Neural cell (in vitro differentiated cells): ENCODE results near the gene FOXF1. TPM values are rescaled to one million over a fixed set of nuclear protein-coding genes. Genes with fewer than 3 reads are reported as not detected.

Source experiments
- H2AFZ ChIP-seq: fragments of 200-600, 300-800 bp; sonication (generic), shearing (Covaris generic); 2 replicates; pipeline ENCODE4 v1.6.0; 2014; ENCODE audit warnings: low read depth, mild to moderate bottlenecking, antibody characterized with exemption, low read length, moderate library complexity
- H3F3A ChIP-seq: fragments of 200-600 bp; shearing (Covaris generic); 2 replicates; pipeline ENCODE4 v1.6.1; 2016; ENCODE audit warnings: mild to moderate bottlenecking, moderate library complexity, mixed read lengths, antibody characterized with exemption, low read length; ENCODE audit not compliant: insufficient read depth, poor library complexity, severe bottlenecking
- H3K27ac ChIP-seq: fragments of 200-600, 300-800 bp; sonication (generic), shearing (Covaris generic); 2 replicates; pipeline ENCODE4 v1.5.1; 2014; ENCODE audit warnings: mild to moderate bottlenecking, low read length, moderate library complexity
- H3K27me3 ChIP-seq: fragments of 300-800, 200-600 bp; sonication (generic), shearing (Covaris generic); 2 replicates; pipeline ENCODE4 v1.6.0; 2014; ENCODE audit warnings: mild to moderate bottlenecking, low read depth, low read length, moderate library complexity; ENCODE audit not compliant: insufficient read depth
- H3K36me3 ChIP-seq: fragments of 300-800, 200-600 bp; sonication (generic), shearing (Covaris generic); 2 replicates; pipeline ENCODE4 v1.5.1; 2014; ENCODE audit warnings: mild to moderate bottlenecking, antibody characterized with exemption, low read length, moderate library complexity; ENCODE audit not compliant: insufficient read depth
- H3K4me2 ChIP-seq: fragments of 300-800, 200-600 bp; sonication (generic), shearing (Covaris generic); 2 replicates; pipeline ENCODE4 v1.6.0; 2014; ENCODE audit warnings: mild to moderate bottlenecking, low read length
- H3K4me3 ChIP-seq: fragments of 300-800, 200-600 bp; sonication (generic), shearing (Covaris generic); 2 replicates; pipeline ENCODE4 v1.5.1; 2014; ENCODE audit warnings: mild to moderate bottlenecking, low read length, moderate library complexity
- H3K79me2 ChIP-seq: fragments of 200-600 bp; shearing (Covaris generic); replicated peaks from 2 replicates; pipeline ENCODE4 v1.6.0; 2014; ENCODE audit warnings: mild to moderate bottlenecking, low read length, moderate library complexity; ENCODE audit not compliant: insufficient read depth
- H3K9ac ChIP-seq: fragments of 300-800, 200-600 bp; sonication (generic), shearing (Covaris generic); 2 replicates; pipeline ENCODE4 v1.6.1; 2016; ENCODE audit warnings: mild to moderate bottlenecking, low read length, mixed read lengths
- H3K9me2 ChIP-seq: fragments of 200-600 bp; shearing (Covaris generic); 2 replicates; pipeline ENCODE4 v1.6.1; 2016; ENCODE audit warnings: mild to moderate bottlenecking, low read length, mixed read lengths; ENCODE audit not compliant: insufficient read depth
- H3K9me3 ChIP-seq: fragments of 200-600, 300-800 bp; sonication (generic), shearing (Covaris generic); 2 replicates; pipeline ENCODE4 v1.6.1; 2016; ENCODE audit warnings: mild to moderate bottlenecking, mixed run types, low read length, moderate library complexity, mixed read lengths
- H4K20me1 ChIP-seq: fragments of 200-600 bp; shearing (Covaris generic); 2 replicates; pipeline ENCODE4 v1.6.1; 2016; ENCODE audit warnings: mild to moderate bottlenecking, mixed run types; ENCODE audit not compliant: insufficient read depth
- EP300 ChIP-seq: fragments of 450-650 bp; conservative IDR thresholded peaks from 2 replicates; pipeline ENCODE4 v1.6.1; 2014; ENCODE audit warnings: antibody characterized with exemption, mild to moderate bottlenecking, moderate library complexity; ENCODE audit not compliant: poor library complexity, severe bottlenecking
- EZH2 ChIP-seq: fragments of 200-600, 300-800 bp; shearing (Covaris generic), sonication (generic); IDR thresholded peaks from 2 replicates; pipeline ENCODE4 v1.6.1; 2014; ENCODE audit warnings: antibody characterized with exemption, low read length, borderline replicate concordance, mild to moderate bottlenecking; ENCODE audit not compliant: insufficient read depth, poor library complexity, severe bottlenecking
- MXI1 ChIP-seq: fragments of 450-650 bp; conservative IDR thresholded peaks from 2 replicates; pipeline ENCODE4 v1.6.1; 2014; ENCODE audit warnings: antibody characterized with exemption, mild to moderate bottlenecking; ENCODE audit not compliant: poor library complexity, severe bottlenecking
- POLR2AphosphoS5 ChIP-seq: IDR thresholded peaks from 2 replicates; pipeline ENCODE4 v1.6.1; 2012
- RAD21 ChIP-seq: fragments of 450-650 bp; conservative IDR thresholded peaks from 2 replicates; pipeline ENCODE4 v1.6.1; 2014; ENCODE audit warnings: antibody characterized with exemption, mild to moderate bottlenecking, moderate library complexity
- SMC3 ChIP-seq: fragments of 450-650 bp; conservative IDR thresholded peaks from 2 replicates; pipeline ENCODE4 v1.6.1; 2014; ENCODE audit warnings: antibody characterized with exemption, mild to moderate bottlenecking, moderate library complexity; ENCODE audit not compliant: poor library complexity
- TAF1 ChIP-seq: IDR thresholded peaks from 2 replicates; pipeline ENCODE4 v1.6.1; 2012; ENCODE audit warnings: low read depth
- polyA plus RNA-seq: library from polyadenylated mRNA; depleted of rRNA; stranded (reverse); fragments of >200 nt; gene quantifications from 2 replicates; pipeline ENCODE4 v1.2.3, GENCODE V29; 2014
- TF ChIP-seq, protein P1 (sequence below): IDR thresholded peaks from 2 replicates; pipeline ENCODE4 v1.6.1; 2012; ENCODE audit warnings: borderline replicate concordance
- TF ChIP-seq, protein P2 (sequence below): fragments of 450-650 bp; IDR thresholded peaks from 2 replicates; pipeline ENCODE4 v1.5.1; 2014; ENCODE audit warnings: antibody characterized with exemption, mild to moderate bottlenecking, moderate library complexity; ENCODE audit not compliant: poor library complexity, severe bottlenecking

Gene FOXF1
- polyA plus RNA-seq, 1 donor from 2014 or later = not detected

DNA sequence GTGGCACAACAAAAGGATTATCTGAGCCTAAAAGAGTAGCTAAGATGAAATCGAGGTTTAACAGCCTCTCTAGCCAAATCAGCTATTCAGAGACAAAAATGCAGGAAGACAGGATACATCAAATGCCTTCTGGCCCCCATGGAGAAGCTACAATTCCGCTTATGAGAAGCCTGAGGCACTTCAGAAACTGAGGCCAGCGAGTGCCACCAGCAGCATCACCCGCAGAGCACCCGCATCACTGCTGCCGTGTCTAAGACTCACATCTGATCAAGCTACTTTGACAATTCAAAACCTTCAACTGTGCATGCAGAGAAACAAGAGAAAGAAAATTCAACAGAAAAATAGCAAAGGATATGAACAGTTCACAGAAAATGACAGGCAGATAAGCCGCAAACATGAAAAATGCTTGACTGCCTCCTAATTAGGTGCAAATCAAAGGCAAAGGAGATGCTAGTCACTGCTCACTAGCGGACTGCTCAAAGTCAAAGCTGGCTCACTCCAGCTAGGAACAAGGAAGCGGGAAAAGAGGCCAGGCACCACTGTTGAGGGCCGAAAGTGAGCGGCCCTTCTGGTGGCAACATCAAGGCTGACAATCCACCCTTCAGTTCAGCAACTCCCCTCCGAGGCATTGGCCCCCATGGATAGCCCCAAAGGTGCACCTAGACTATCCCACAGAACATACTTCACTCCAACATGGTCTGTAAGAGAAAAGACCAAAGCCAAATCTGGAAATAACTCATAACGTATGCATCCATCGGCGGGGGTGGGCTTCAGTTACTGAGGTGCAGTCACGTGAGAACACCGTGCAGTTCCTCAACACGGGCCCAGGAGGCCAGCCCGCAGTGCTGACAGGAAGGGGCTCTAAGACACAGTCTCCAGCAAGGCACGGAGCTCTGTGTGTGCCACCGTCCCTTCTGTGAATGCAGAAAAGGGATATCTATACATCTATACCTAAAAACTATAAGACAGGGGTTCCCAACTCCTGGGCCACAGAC lies 32.7 kb downstream of the FOXF1 start:
- Histone ChIP-seq H3K79me2 (no peaks in the 10 kb centered on the region), H3K36me3 (no peaks in the 10 kb centered on the region), H3K9me2 (no peaks in the 10 kb centered on the region), H4K20me1 (no peaks in the 10 kb centered on the region), H3K27ac (peak overlapping the region; percentile 69), H3K9ac (peak overlapping the region; percentile 37), H3K4me2 (no peak overlapping the region), H2AFZ (no peak overlapping the region), H3K27me3 (no peaks in the 10 kb centered on the region), H3F3A (no peaks in the 10 kb centered on the region), H3K9me3 (no peaks in the 10 kb centered on the region), H3K4me3 (peak overlapping the region; percentile 21)
- TF ChIP-seq RAD21 (no peak), POLR2AphosphoS5 (peak; percentile 58), SMC3 (no peak), MXI1 (no peak), EP300 (peak; percentile 71)
- TF ChIP-seq, protein P1, sequence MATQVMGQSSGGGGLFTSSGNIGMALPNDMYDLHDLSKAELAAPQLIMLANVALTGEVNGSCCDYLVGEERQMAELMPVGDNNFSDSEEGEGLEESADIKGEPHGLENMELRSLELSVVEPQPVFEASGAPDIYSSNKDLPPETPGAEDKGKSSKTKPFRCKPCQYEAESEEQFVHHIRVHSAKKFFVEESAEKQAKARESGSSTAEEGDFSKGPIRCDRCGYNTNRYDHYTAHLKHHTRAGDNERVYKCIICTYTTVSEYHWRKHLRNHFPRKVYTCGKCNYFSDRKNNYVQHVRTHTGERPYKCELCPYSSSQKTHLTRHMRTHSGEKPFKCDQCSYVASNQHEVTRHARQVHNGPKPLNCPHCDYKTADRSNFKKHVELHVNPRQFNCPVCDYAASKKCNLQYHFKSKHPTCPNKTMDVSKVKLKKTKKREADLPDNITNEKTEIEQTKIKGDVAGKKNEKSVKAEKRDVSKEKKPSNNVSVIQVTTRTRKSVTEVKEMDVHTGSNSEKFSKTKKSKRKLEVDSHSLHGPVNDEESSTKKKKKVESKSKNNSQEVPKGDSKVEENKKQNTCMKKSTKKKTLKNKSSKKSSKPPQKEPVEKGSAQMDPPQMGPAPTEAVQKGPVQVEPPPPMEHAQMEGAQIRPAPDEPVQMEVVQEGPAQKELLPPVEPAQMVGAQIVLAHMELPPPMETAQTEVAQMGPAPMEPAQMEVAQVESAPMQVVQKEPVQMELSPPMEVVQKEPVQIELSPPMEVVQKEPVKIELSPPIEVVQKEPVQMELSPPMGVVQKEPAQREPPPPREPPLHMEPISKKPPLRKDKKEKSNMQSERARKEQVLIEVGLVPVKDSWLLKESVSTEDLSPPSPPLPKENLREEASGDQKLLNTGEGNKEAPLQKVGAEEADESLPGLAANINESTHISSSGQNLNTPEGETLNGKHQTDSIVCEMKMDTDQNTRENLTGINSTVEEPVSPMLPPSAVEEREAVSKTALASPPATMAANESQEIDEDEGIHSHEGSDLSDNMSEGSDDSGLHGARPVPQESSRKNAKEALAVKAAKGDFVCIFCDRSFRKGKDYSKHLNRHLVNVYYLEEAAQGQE = no peak

DNA sequence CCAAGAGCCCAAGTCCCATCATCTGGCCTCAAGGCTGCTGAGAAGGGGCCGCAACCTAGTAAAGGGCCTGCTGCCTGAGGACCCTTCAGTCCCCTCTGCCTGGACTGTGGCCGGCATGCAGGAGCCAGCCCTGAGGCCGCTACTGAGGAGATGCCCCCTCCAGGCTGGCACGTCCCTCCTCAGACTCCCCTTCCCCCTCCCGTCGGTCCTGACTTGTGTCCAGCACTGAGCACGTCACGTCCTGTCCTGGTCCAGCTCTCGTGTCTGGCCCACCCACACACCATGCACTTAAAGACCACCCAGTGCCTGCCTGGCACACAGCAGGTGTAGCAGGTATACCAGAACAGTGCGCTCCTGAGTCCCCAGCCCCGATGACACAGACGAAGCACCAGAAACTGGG lies 35.2 kb downstream of the FOXF1 start:
- no peak overlapping the region for H2AFZ ChIP-seq
- peaks cover 4% of the 10 kb centered on the region for H3K36me3 ChIP-seq
- TF ChIP-seq, protein P1 = no peak
- TF ChIP-seq RAD21 (no peak), TAF1 (no peak), MXI1 (no peak), EP300 (no peak), EZH2 (no peak), POLR2AphosphoS5 (no peak), SMC3 (no peak)
- TF ChIP-seq, protein P2, sequence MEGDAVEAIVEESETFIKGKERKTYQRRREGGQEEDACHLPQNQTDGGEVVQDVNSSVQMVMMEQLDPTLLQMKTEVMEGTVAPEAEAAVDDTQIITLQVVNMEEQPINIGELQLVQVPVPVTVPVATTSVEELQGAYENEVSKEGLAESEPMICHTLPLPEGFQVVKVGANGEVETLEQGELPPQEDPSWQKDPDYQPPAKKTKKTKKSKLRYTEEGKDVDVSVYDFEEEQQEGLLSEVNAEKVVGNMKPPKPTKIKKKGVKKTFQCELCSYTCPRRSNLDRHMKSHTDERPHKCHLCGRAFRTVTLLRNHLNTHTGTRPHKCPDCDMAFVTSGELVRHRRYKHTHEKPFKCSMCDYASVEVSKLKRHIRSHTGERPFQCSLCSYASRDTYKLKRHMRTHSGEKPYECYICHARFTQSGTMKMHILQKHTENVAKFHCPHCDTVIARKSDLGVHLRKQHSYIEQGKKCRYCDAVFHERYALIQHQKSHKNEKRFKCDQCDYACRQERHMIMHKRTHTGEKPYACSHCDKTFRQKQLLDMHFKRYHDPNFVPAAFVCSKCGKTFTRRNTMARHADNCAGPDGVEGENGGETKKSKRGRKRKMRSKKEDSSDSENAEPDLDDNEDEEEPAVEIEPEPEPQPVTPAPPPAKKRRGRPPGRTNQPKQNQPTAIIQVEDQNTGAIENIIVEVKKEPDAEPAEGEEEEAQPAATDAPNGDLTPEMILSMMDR = no peak
- H3K27me3 ChIP-seq = no peaks in the 10 kb centered on the region
- no peaks in the 10 kb centered on the region for H3K79me2 ChIP-seq
- H3K4me2 ChIP-seq = no peak overlapping the region
- H3K9me3 ChIP-seq = no peaks in the 10 kb centered on the region
- no peaks in the 10 kb centered on the region for H4K20me1 ChIP-seq
- H3K27ac ChIP-seq = no peak overlapping the region
- H3K9me2 ChIP-seq = no peaks in the 10 kb centered on the region
- H3K4me3 ChIP-seq = no peak overlapping the region
- H3F3A ChIP-seq = no peaks in the 10 kb centered on the region
- H3K9ac ChIP-seq = no peak overlapping the region
